Neural crest cell (in vitro differentiated cells): Measurements from ENCODE around the gene SPAG6. TPM values are rescaled to one million over a fixed set of nuclear protein-coding genes. Genes with fewer than 3 reads are reported as not detected.
"Not testable (repeated sequence)": the region's sequence is repeated elsewhere in the genome, so short reads cannot be mapped to it uniquely, and the experiment has no call there.

ENCODE experiments used
- DNase-seq: peaks from one replicate; pipeline ENCODE4 v3.0.0; 2021; ENCODE audit warnings: low read depth, mixed read lengths, low spot score
- H3K27ac Mint-ChIP-seq: one replicate; pipeline ENCODE4 v1.8.0; 2021; ENCODE audit warnings: mild to moderate bottlenecking, mixed read lengths; ENCODE audit not compliant: unreplicated experiment
- H3K27me3 Mint-ChIP-seq: 2 replicates; pipeline ENCODE4 v1.8.0; 2021; ENCODE audit warnings: low read depth, mild to moderate bottlenecking, mixed read lengths
- H3K36me3 Mint-ChIP-seq: 2 replicates; pipeline ENCODE4 v1.8.0; 2021; ENCODE audit warnings: low read depth, mild to moderate bottlenecking, mixed read lengths
- H3K4me1 Mint-ChIP-seq: 2 replicates; pipeline ENCODE4 v1.8.0; 2021; ENCODE audit warnings: mixed read lengths
- H3K4me3 Mint-ChIP-seq: one replicate; pipeline ENCODE4 v1.8.0; 2021; ENCODE audit warnings: mild to moderate bottlenecking, mixed read lengths
- H3K9me3 Mint-ChIP-seq: 2 replicates; pipeline ENCODE4 v1.8.0; 2021; ENCODE audit warnings: mixed read lengths
- total RNA-seq: library from RNA; stranded (reverse); gene quantifications from 2 replicates; pipeline ENCODE4 v1.2.1, GENCODE V29; 2021
- TF ChIP-seq, protein P1 (sequence below): fragments of 200-600 bp; sonication (generic); conservative IDR thresholded peaks from 2 replicates; pipeline ENCODE4 v1.5.0; 2021; ENCODE audit warnings: antibody characterized with exemption, mild to moderate bottlenecking

SPAG6 gene
- total RNA-seq, 1 donor from 2014 or later, result 1.6 TPM

DNA sequence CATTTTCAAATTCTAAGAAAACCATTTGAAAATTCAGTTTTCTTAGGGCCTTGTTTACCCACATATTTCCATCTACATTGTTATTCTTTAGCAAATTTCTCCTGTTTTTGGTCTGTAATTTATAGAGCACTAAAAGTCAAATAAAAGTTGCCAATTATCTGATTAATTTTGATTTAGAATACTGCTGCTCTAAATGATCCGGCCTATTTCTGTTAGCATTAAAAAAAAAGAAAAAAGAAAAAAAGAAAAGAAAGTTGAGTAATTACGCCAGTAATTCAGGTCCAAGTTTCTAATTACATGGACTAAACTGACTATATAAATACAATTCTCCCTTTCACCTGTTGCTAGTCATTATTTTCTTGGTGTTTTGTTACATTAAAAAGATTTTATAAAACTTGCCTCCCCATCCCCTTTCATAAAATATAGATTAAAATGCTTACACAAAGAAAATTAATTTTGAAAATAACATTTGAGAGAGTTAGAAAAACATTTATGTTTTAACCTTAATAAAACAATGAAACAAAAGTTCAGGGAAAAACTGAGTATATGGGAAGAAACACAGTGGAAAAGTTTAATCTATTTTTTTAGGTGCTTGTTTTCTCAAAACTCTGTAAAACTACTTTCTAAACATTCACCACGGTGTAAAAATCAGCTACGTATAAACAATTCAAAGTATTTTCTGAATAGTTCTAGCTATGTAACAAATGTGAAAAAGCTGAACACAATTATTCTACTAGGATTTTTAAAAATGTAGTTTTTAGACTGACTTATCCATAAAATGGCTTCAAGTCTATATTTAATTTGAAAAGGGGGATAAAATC lies 35.9 kb upstream of the SPAG6 start:
- TF ChIP-seq, protein P1, sequence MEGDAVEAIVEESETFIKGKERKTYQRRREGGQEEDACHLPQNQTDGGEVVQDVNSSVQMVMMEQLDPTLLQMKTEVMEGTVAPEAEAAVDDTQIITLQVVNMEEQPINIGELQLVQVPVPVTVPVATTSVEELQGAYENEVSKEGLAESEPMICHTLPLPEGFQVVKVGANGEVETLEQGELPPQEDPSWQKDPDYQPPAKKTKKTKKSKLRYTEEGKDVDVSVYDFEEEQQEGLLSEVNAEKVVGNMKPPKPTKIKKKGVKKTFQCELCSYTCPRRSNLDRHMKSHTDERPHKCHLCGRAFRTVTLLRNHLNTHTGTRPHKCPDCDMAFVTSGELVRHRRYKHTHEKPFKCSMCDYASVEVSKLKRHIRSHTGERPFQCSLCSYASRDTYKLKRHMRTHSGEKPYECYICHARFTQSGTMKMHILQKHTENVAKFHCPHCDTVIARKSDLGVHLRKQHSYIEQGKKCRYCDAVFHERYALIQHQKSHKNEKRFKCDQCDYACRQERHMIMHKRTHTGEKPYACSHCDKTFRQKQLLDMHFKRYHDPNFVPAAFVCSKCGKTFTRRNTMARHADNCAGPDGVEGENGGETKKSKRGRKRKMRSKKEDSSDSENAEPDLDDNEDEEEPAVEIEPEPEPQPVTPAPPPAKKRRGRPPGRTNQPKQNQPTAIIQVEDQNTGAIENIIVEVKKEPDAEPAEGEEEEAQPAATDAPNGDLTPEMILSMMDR, result no peak
- Mint-ChIP-seq H3K27ac (no peak overlapping the region), H3K4me1 (no peaks in the 10 kb centered on the region), H3K27me3 (peaks cover 13% of the 10 kb centered on the region), H3K36me3 (no peaks in the 10 kb centered on the region), H3K9me3 (no peaks in the 10 kb centered on the region), H3K4me3 (no peak overlapping the region)
- no peak for DNase-seq

DNA sequence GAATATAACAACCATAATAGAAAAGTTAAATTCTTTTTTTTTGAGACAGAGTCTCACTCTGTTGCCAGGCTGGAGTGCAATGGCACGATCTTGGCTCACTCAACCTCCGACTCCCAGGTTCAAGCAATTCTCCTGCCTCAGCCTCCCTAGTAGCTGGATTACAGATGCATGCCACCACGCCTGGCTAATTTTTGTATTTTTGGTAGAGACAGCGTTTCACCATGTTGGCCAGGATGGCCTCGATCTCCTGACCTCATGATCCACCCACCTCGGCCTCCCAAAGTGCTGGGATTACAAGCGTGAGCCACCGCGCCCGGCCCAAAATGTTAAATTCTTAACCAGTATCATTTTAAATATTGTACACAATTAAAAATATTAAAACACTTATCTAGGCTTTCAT lies 35.3 kb upstream of the SPAG6 start:
- H3K9me3 Mint-ChIP-seq, H3K27ac Mint-ChIP-seq, H3K36me3 Mint-ChIP-seq, H3K4me3 Mint-ChIP-seq, DNase-seq, H3K4me1 Mint-ChIP-seq: not testable (repeated sequence)
- H3K27me3 Mint-ChIP-seq, result peaks cover 18% of the 10 kb centered on the region

DNA sequence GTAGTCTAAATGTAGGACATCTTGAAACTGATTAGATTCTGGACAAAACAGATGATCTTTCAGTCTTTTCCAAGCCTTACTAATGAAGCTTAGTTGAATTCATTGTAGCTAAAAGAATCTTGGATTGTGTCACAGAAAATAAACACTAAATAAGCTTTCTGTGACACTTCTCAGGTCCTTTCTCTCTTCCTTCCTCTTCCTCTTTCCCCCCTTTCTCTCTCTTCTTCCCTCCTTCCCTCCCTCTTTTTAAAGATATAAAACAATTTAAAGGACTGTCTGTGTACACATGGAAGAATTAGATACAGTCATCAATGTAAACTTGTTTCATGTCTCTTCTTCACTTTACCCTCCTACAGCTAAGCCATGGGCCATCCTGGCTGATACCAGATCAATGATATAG lies 34.4 kb upstream of the SPAG6 start:
- no peak for DNase-seq
- Mint-ChIP-seq H3K4me3 (no peak overlapping the region), H3K27me3 (peaks cover 27% of the 10 kb centered on the region), H3K9me3 (no peaks in the 10 kb centered on the region), H3K27ac (no peak overlapping the region), H3K4me1 (peaks cover 13% of the 10 kb centered on the region), H3K36me3 (no peaks in the 10 kb centered on the region)
- TF ChIP-seq, protein P1, result no peak

- no peak for DNase-seq
- Mint-ChIP-seq H3K27ac (no peak overlapping the region), H3K9me3 (no peaks in the 10 kb centered on the region), H3K4me1 (peaks cover 30% of the 10 kb centered on the region), H3K27me3 (peaks cover 61% of the 10 kb centered on the region), H3K4me3 (peak overlapping the region; percentile 94), H3K36me3 (peaks cover under 1% of the 10 kb centered on the region)
- TF ChIP-seq, protein P1, result no peak
Observed at GRCh38 chr10:22314852-22315251, 30.4 kb upstream of the SPAG6 start.

DNA sequence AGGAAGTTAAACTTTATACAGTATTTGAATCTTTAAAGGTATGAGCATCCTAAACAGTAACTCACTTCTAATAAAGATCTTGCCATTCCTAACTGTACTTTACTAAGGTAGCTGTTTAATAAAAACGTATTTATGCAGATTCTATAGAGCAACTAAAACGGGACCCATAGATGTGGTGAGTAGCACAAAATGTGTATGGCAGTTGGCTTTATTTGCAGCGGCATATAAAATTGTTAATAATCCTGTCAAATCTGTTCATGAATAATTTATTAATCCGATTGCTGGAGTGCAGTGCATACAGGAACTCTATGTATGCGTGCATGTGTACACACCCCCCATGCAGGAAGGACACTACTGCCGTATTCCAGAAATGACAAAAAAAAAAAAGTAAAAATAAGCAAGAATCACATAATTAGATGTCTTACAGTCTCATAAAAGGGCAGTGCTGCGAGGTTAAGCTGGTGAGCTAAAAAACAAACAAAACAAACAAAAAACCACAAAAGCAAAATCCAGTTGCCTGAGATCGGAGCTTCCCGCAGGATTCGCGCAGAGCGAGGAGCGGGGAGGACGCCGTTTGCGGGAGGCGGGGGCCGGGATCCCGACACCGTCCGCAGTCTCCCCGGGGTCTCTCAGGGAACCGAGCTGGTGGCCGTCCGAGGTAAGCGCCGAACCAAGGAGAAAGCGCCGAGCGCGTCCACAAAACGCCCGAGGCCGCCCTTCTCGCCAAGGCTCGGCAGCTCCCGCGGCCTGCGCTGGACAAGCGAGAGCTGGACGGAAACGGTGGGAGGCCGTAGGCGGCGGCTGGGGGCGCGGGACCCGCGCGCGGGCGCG lies 29.6 kb upstream of the SPAG6 start:
- Mint-ChIP-seq H3K27ac (peak overlapping the region; percentile 93), H3K27me3 (peaks cover 65% of the 10 kb centered on the region), H3K4me3 (peak overlapping the region; percentile 94), H3K4me1 (peaks cover 35% of the 10 kb centered on the region), H3K9me3 (no peaks in the 10 kb centered on the region), H3K36me3 (peaks cover 4% of the 10 kb centered on the region)
- DNase-seq, result no peak
- TF ChIP-seq, protein P1, result no peak
